ES-I3 (cell line): ENCODE measurements around the gene DIAPH2.

Experiments
- H3K36me3 ChIP-seq: 2 replicates; pipeline ENCODE4 v1.6.1; 2013; ENCODE audit warnings: mild to moderate bottlenecking, low read length, control low read depth, moderate library complexity; ENCODE audit not compliant: insufficient read depth
- H3K4me1 ChIP-seq: 2 replicates; pipeline ENCODE4 v1.6.1; 2013; ENCODE audit warnings: mild to moderate bottlenecking, control low read depth, low read length; ENCODE audit not compliant: insufficient read depth
- H3K9ac ChIP-seq: 2 replicates; pipeline ENCODE4 v1.6.1; 2013; ENCODE audit warnings: low read depth, mild to moderate bottlenecking, low read length, moderate library complexity
- H3K9me3 ChIP-seq: 2 replicates; pipeline ENCODE4 v1.6.1; 2013; ENCODE audit warnings: mild to moderate bottlenecking, low read length, moderate library complexity; ENCODE audit not compliant: control insufficient read depth, insufficient read depth

Gene DIAPH2

GRCh38 chrX:97446298-97446882 lies 761.7 kb downstream of the DIAPH2 start:
- no peaks in the 10 kb centered on the region for H3K9me3 ChIP-seq
- peaks cover 29% of the 10 kb centered on the region for H3K4me1 ChIP-seq
- H3K9ac ChIP-seq, result no peak overlapping the region
- H3K36me3 ChIP-seq, result no peaks in the 10 kb centered on the region

GRCh38 chrX:97447306-97447705 lies 762.7 kb downstream of the DIAPH2 start:
- H3K9me3 ChIP-seq, result no peaks in the 10 kb centered on the region
- H3K9ac ChIP-seq, result no peak overlapping the region

DNA sequence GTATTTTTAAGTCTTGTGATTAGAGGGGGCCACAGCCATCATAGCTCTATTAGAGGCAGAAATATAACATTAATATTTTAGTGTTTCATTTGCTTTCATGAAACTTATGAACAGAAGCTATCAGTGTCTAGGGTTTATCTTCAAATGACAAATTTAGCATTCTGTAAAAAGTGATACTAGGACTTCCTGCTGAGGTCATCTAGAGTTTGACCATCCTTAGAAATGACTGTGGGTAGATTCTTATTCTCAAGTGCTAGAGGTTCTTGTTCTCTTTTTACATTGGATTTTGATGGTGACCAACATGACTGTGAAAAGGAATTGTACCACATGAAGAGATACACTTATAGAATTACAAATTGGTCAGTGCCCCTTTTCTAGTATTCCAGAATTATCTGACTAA lies 767.6 kb downstream of the DIAPH2 start:
- H3K36me3 ChIP-seq, result no peaks in the 10 kb centered on the region
- H3K4me1 ChIP-seq, result peaks cover 12% of the 10 kb centered on the region
- H3K9ac ChIP-seq, result no peak overlapping the region
- H3K9me3 ChIP-seq, result no peaks in the 10 kb centered on the region

More at GRCh38 chrX:97447306-97447705, 762.7 kb downstream of the DIAPH2 start:
- Histone ChIP-seq H3K36me3 (no peaks in the 10 kb centered on the region), H3K4me1 (peaks cover 29% of the 10 kb centered on the region)

- H3K4me1 ChIP-seq, result peaks cover 29% of the 10 kb centered on the region
- no peak overlapping the region for H3K9ac ChIP-seq
- H3K36me3 ChIP-seq, result peaks cover 4% of the 10 kb centered on the region; the same call in 1 of the 2 replicates
- no peaks in the 10 kb centered on the region for H3K9me3 ChIP-seq
Measured at GRCh38 chrX:97461763-97462162, 777.1 kb downstream of the DIAPH2 start.

DNA sequence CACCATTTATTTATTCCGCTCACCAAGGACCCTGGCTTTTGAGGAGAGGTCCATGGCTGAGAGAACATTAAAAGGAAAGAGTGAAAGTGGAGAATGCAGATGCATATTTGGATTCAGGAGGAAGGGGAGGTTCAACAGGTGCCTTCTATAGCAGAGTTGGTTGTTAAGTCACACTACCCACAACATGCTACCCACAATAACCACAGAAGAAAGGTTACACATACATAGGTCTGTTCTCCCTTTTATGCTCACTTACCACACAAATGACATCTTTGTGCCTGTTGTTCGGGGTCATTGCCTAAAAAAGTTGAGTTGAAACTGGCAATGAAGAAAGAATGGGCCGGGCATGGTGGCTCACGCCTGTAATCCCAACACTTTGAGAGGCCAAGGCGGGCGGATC lies 786.4 kb downstream of the DIAPH2 start:
- no peak overlapping the region for H3K9ac ChIP-seq
- H3K36me3 ChIP-seq, result no peaks in the 10 kb centered on the region
- H3K9me3 ChIP-seq, result no peaks in the 10 kb centered on the region
- H3K4me1 ChIP-seq, result peaks cover 5% of the 10 kb centered on the region; the same call in 1 of the 2 replicates

- H3K36me3 ChIP-seq, result no peaks in the 10 kb centered on the region
- no peaks in the 10 kb centered on the region for H3K9me3 ChIP-seq
- H3K9ac ChIP-seq, result no peak overlapping the region
Measured at GRCh38 chrX:97474933-97475332, 790.3 kb downstream of the DIAPH2 start.

DNA sequence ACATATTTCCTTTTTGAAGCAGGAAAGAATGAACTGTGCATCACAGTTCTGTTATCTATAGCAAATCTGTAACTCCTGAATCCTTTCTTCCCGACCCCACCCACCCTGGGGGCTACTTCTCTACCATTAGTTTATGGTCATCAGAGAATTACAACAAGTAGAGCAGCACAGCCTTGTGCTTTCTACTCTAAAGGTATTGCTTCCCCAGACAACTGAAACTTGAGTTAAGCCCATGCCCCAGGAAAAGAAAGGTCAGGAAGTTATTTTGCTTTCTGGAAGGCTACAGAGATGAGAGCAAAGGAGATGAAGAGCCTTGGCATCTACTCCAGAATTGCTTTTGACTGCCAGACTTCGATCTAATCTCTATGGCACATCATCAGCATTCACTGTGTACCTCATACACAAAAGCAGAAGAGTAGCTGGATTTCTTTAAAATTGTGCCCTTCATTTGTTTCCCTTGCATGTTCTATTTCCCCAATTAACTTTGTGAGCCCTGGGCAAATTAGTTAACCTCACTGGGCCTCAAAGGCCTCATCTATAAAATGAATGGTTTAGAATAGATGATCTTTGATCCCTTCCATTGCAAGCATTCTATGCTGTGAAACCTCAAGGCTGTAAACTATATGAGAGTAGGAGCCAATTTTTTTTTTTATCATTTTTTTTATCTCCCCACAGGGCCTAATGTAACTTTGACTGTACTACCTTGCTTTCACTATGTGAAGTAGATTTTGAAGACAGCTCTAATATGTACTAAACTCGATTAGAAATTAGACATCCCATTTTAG lies 794.7 kb downstream of the DIAPH2 start:
- Histone ChIP-seq H3K9me3 (no peaks in the 10 kb centered on the region), H3K4me1 (peaks cover 31% of the 10 kb centered on the region), H3K9ac (no peak overlapping the region), H3K36me3 (no peaks in the 10 kb centered on the region; the same call in 1 of the 2 replicates)

More at GRCh38 chrX:97474933-97475332, 790.3 kb downstream of the DIAPH2 start:
- H3K4me1 ChIP-seq, result no peaks in the 10 kb centered on the region

GRCh38 chrX:97481228-97481627 lies 796.6 kb downstream of the DIAPH2 start:
- Histone ChIP-seq H3K9ac (no peak overlapping the region), H3K36me3 (no peaks in the 10 kb centered on the region; the same call in 1 of the 2 replicates), H3K9me3 (no peaks in the 10 kb centered on the region), H3K4me1 (peaks cover 31% of the 10 kb centered on the region)

GRCh38 chrX:97482666-97483300 lies 798.1 kb downstream of the DIAPH2 start:
- H3K9me3 ChIP-seq, result no peaks in the 10 kb centered on the region
- no peak overlapping the region for H3K9ac ChIP-seq
- no peaks in the 10 kb centered on the region; the same call in 1 of the 2 replicates for H3K36me3 ChIP-seq
- peaks cover 31% of the 10 kb centered on the region for H3K4me1 ChIP-seq

DNA sequence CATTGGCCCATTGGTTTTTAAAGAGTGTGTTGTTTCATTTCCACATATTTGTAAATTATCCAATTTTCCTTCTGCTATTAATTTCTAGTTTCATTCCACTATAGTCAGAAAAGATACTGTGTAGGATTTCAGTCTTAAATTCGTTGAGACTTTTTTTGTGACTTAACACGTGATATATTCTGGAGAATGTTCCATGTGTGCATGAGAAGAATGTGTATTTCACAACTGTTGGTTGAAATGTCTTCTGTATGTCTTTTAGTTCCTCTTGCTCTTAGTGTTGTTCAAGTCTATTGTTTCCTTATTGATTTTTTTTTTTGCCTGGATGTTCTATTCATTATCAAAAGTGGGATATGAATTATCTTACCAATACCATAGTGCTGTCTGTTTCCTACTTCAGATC lies 806.0 kb downstream of the DIAPH2 start:
- peaks cover 6% of the 10 kb centered on the region; the same call in 1 of the 2 replicates for H3K4me1 ChIP-seq
- no peak overlapping the region for H3K9ac ChIP-seq
- no peaks in the 10 kb centered on the region for H3K9me3 ChIP-seq
- no peaks in the 10 kb centered on the region for H3K36me3 ChIP-seq

DNA sequence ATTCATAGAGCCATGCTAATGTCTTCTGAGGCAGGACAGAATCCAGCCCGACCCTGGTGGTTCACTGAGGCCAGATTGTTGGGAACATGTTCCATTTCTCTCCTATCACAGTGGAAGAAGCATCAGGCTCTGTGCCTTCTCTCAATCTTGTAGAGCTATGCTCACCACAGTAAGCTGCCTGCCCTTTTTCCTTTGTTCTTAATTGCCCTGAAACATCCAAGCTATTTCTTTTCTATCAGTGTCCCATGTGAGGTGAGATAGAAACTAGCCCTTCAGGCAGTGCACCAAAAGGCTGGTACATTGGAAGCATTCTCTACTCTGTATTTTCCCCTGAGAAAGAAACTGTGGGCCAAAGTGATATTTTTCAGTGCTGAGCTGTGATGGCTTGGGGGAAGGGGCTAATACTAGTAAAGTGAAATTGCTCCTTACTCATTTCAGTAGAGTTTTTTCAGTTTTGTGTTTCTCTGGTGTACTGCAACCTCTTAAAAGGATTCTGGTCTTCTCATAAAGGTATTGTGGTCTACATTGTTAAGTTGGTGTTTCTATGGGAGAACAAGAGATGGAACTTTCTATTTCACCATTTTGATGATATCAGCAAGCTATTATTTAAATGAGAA lies 810.2 kb downstream of the DIAPH2 start:
- Histone ChIP-seq H3K36me3 (no peaks in the 10 kb centered on the region), H3K9me3 (no peaks in the 10 kb centered on the region), H3K9ac (no peak overlapping the region), H3K4me1 (peaks cover 6% of the 10 kb centered on the region; the same call in 1 of the 2 replicates)

- Histone ChIP-seq H3K36me3 (no peaks in the 10 kb centered on the region), H3K4me1 (peaks cover 13% of the 10 kb centered on the region; the same call in 1 of the 2 replicates), H3K9me3 (no peaks in the 10 kb centered on the region), H3K9ac (no peak overlapping the region)
Measured at GRCh38 chrX:97498093-97498492, 813.5 kb downstream of the DIAPH2 start.

DNA sequence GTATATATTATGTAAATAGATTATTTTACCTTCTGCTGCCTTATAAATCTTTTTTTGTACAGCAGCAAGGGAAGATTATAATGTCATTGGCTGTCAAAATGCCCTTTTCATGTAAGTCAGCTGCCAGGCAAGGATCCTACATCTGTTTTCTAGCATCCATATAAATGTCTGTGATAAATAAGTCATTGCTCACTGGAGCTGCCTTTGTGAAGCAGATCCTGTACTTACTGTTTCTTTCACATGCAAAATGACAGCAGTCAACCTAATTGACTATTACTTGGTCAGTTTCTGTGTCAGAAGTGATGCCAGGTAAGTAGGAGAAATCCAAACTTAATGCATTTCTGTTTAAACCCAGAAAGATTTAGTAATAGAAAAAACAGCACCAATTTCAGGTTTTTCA lies 819.8 kb downstream of the DIAPH2 start:
- Histone ChIP-seq H3K4me1 (peaks cover 33% of the 10 kb centered on the region; the same call in 1 of the 2 replicates), H3K9ac (no peak overlapping the region), H3K9me3 (no peaks in the 10 kb centered on the region), H3K36me3 (0 out of 2 replicates have a peak, but pooled peaks cover 2% of the 10 kb centered on the region)

GRCh38 chrX:97517763-97518162 lies 833.1 kb downstream of the DIAPH2 start:
- Histone ChIP-seq H3K4me1 (peaks cover 8% of the 10 kb centered on the region; the same call in 1 of the 2 replicates), H3K36me3 (no peaks in the 10 kb centered on the region; the same call in 1 of the 2 replicates), H3K9ac (no peak overlapping the region)

More at GRCh38 chrX:97517763-97518162, 833.1 kb downstream of the DIAPH2 start:
- H3K9me3 ChIP-seq, result no peaks in the 10 kb centered on the region; the same call in 1 of the 2 replicates
